Head of caudate nucleus (tissue), 42 donors: Measurements from ENCODE around the gene CLK2.

Experiments
- DNase-seq, 42 donors: peaks; one replicate each; pipeline versions ENCODE4 v3.0.0 to v3.0.0-alpha.2; 2020 to 2021; ENCODE audit warnings: mixed read lengths in 7 of 42
- intact Hi-C: fragments of 100-400 bp; cut with DNase I; formaldehyde crosslinking; loops from one replicate; pipeline ENCODE4 v1.15.0; 2022

The CLK2 gene

DNA sequence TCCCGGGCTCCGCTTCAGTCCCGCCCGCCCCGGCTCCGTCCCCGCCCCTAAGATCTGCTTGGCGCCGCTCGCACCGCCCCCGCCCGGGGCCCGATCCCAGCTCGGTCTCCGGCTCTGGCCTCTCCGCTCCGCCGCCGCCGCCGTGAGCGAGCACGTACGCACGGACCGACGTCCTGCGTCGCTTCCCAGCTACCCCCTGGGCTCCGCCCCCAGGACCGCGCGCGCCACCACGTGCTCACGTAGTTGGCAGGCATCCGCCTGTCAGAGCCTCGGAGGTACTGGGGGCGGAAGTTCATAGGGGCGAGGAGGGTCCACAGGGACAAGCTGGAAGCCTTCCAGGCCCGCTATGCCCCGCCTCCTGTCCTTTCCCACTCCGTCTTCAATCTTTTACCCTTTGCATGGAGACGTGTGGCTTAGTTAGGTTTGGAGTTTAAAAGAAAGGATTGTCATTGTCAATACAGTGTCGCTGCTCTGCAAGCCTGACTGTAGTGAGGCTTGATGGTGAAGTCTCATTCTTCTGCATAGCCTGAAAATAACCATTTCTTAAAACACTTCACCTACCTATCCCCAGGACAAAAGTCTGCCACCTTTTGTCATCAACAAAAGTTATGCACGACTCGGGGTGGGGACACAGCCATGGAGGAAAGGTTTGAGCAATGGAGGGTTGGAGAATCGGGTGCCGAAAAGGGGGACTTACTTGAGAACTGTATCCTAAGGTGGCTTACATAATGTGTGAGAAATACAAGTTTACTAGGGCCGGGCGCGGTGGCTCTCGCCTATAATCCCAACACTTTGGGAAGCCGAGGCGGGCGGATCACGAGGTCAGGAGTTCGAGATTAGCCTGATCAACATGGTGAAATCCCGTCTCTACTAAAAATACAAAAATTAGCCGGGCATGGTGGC, at the start of gene CLK2:
CLK2 (minus strand) TSS at position 162 of the 903 bp plus-strand sequence. CDS start 2,527 bp downstream, outside the sequence.
- peak; percentile 85 to 98 (median 97) for DNase-seq
- intact Hi-C loops = no loop called here

DNA sequence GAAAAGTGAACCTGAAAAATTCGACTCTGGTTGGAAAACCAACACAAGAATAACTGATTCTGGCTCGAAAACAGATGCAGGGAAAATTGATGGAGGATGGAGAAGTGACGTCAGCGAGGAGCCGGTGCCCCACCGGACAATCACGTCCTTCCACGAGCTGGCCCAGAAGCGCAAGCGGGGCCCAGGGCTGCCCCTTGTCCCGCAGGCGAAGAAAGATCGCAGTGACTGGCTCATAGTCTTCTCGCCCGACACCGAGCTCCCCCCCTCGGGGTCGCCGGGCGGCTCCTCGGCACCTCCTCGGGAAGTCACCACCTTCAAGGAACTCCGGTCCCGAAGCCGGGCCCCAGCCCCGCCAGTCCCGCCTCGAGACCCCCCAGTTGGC, 49.3 kb upstream of the CLK2 start:
- DNase-seq = peak in 15 of 42 donors; percentile 15 to 58 (median 32)
- intact Hi-C loops = loop anchor here (5.0 kb wide), 1 partner anchor 45 kb away; the partner anchor contains the start of gene HCN3

GRCh38 chr1:155321639-155322503, 48.6 kb upstream of the CLK2 start:
- peak in 2 of 42 donors; percentile 6 to 12 for DNase-seq
- intact Hi-C loops = loop anchor here (5.0 kb wide), 1 partner anchor 45 kb away; the partner anchor contains the start of gene HCN3

- peak; percentile 80 to 95 (median 89) for DNase-seq
- intact Hi-C loops = loop anchor here (5.0 kb wide), 1 partner anchor 44 kb away; the partner anchor contains the start of gene HCN3
Measured at GRCh38 chr1:155320661-155321617, 47.6 kb upstream of the CLK2 start, which contains the start of gene RUSC1. Gene RUSC1 (plus strand): TSS chr1:155320894. CDS start chr1:155321774, 880 bp downstream.

- peak in 1 of 42 donors; percentile 8 for DNase-seq
- intact Hi-C loops = loop anchor here (5.0 kb wide), 1 partner anchor 43 kb away; the partner anchor contains the start of gene HCN3
Measured at GRCh38 chr1:155320252-155320651, 46.9 kb upstream of the CLK2 start.

- no peak for DNase-seq
- intact Hi-C loops = no loop called here
Measured at GRCh38 chr1:155319536-155319935, 46.2 kb upstream of the CLK2 start.

GRCh38 chr1:155318082-155318481, 44.8 kb upstream of the CLK2 start:
- intact Hi-C loops = no loop called here
- DNase-seq = no peak

DNA sequence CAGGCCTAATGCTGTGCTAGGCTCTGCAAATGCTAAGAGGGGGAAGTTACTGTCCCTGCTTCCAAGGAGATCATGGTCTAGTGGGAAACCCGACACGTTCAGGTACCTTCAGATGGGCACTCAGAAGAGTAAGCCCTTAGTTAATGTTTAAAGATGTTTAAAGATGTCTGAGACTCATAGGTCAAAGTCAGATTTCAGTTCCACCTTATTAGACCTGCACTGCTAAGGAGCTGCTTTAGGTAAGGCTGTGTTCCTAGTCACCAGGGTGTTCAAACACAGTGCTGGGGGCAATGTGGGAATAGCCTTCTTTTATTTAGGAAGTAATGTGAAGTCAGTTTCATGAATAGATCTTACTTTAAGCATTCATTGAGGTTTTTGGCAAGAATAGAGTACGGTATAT, 43.6 kb upstream of the CLK2 start:
- intact Hi-C loops = no loop called here
- no peak for DNase-seq

DNA sequence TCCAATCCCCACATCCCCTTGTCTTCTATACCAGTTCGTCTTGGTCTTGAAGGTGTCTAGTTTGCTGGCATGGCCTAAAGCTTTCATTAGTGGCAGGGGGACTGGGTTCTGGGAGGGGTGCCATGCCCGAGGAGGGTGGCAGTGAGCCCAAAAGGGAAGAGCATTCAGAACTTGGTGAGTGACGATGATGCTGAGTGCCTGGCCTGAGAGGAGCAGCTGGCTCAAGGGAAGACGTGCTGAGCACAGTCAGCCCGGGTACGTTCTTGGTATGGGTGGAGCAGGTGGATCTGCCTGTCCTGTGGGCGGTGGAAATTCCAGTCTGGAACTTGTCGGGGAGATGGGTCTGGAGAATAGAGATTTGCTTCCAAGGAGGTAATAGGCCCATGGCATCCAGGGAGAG, 40.0 kb upstream of the CLK2 start:
- DNase-seq = peak in 2 of 42 donors; percentile 7 to 21
- intact Hi-C loops = no loop called here

DNA sequence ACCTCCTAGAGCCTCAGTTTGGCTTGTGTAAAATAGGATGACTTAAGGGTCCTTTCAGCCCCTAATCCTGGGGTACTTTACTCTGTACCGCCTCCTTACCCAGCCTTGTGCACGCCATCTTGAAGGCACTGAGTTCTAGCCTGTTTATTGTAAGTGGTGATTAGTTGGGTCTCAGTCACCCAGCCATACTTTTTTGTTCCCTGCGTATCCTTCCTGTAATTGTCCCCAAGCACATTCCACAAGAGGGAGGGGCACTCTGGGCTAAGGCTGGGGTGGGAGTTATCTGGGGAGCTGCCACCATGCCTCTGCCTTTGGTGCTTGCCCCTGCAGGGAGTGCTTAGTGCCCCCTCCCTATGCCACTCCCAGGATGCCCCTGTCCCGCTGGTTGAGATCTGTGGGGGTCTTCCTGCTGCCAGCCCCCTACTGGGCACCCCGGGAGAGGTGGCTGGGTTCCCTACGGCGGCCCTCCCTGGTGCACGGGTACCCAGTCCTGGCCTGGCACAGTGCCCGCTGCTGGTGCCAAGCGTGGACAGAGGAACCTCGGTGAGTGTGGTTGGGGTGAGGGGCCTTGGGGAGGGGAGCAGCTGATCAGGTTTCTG, 36.2 kb upstream of the CLK2 start:
- intact Hi-C loops = no loop called here

DNA sequence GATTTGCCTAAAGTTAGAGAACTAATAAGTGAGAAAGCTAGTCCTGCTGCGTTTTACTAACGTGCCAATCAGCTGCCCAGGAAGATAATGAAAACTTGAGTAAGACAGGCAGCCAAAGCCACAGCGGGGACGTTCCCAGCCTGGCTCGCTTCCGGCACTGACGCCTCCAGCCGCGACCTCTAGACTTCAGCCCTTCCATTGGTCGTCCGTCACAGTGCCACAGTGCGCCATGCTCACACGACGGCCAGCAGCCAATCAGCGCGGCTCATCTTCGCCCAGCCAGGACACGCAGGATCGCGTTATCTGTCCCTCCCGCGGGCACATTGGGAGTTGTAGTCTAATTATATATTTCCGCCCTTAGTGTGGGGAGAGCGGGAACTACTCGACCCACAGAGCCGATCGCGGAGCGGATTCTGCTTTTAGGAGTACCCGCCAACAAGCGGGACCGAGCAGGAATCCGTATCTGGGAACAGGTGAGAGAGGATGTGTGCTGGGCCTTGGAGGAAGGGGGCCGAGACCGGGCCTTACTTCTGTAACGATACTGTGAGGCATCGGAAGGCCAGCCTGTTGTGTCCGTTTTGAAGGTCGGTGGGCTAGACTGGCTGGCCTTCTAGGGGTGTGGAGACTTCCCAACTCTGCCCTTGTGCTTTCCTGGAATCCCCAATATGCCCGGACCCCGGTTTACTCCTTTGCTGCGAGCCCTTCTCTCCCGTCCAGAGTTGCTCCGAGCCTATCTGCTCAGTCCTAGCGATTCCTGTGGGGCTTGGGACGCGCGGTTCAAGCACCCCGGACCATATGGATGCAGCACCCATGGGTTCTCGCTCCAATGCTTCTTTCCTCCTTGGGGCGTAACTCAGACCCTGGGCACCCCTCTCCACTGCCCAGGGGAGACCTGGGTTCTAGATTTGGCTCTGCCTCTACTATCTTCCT, 35.5 kb upstream of the CLK2 start, which contains the start of gene FDPS:
FDPS (plus strand) TSS at position 374 of the 930 bp plus-strand sequence. CDS start 924 bp downstream, outside the sequence.
- DNase-seq = peak; percentile 98 to 100 (median 100)
- intact Hi-C loops = no loop called here

More for the DNA sequence above, 36.2 kb upstream of the CLK2 start:
- DNase-seq = peak in 5 of 42 donors; percentile 7 to 38 (median 8)

DNA sequence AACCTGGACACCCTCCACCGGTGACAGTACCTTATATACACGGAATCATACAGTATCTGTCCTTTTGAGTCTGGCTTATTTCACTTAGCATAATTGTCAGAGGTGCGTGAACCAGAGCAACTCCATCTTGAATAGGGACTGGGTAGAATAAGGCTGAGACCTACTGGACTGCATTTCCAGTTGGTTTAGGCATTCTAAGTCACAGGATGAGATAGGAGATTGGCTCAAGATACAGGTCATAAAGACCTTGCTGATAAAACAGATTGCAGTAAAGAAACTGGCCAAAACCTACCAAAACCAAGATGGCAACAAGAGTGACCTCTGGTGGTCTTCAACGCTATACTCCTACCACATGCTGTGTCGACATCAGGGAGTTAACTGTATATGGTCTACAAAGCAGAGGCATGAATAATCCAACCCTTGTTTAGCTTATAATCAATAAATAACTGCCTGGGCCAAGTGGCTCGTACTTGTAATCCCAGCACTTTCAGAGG, 34.0 kb upstream of the CLK2 start:
- DNase-seq = peak in 1 of 42 donors; percentile 29
- intact Hi-C loops = no loop called here

- intact Hi-C loops = no loop called here
- DNase-seq = no peak
Measured at GRCh38 chr1:155305881-155306391, 32.6 kb upstream of the CLK2 start.

DNA sequence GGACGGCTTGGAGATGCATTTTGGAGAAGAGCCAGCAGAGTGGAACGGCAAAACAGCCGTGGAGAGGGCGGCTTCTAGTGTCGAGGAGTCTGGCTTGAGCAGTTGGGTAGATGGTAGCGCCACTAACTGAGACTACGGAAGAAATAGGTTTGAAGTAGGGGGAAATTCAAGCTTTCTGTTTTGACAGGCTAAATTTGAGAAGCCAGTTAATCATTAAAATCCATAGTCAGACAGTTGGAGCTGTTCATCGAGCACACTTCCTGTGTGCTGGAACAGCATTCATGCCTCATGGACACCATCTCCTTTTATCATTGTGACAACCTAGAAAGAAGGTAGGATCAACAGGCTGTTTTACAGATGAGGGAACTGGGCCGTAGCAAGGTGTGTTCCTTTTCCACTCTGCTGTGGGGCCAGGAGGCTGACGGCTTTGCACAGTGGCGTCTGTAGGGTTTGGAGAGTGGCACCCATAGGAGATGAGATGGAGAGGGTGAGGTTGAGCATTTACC, 31.3 kb upstream of the CLK2 start:
- no peak for DNase-seq
- intact Hi-C loops = no loop called here

GRCh38 chr1:155301342-155301841, 28.1 kb upstream of the CLK2 start, which contains the start of gene PKLR:
Gene PKLR (minus strand): TSS chr1:155301438. CDS start chr1:155301395, 43 bp downstream.
- intact Hi-C loops = no loop called here
- DNase-seq = no peak
